ENCODE results near the gene TXNRD1.

GRCh38 chr12:104321949-104322348, 106.4 kb downstream of the TXNRD1 start:
- TF ChIP-seq CTCF (IDR thresholded peaks at IDR 0.05) (no peak), POLR2AphosphoS5 (IDR thresholded peaks at IDR 0.05) (no peak), EP300 (IDR thresholded peaks at IDR 0.05) (no peak), POLR2A (IDR thresholded peaks at IDR 0.05) (no peak)
